SK-N-SH treated with all-trans-retinoic acid at 6 μM for 48 hours (cell line): ENCODE data around the gene SUSD4.

ENCODE experiments used
- ATAC-seq: fragments of 200-7000 bp; cut with Tn5 transposase; 3 replicates; pipeline ENCODE4 v1.9.1; 2020; ENCODE audit warnings: mild to moderate bottlenecking, moderate library complexity
- ARNTL ChIP-seq: fragments of 450-650 bp; formaldehyde crosslinking; IDR thresholded peaks from 2 replicates; pipeline ENCODE4 v1.5.0; 2020; ENCODE audit warnings: low read depth, mild to moderate bottlenecking, moderate library complexity, borderline replicate concordance
- BACH2 ChIP-seq: fragments of 250-450 bp; sonication (Bioruptor Pico); IDR thresholded peaks from 2 replicates; pipeline ENCODE4 v1.9.0; 2021; ENCODE audit warnings: mild to moderate bottlenecking, borderline replicate concordance
- CREB5 ChIP-seq: fragments of 250-450 bp; sonication (Bioruptor Pico); IDR thresholded peaks from 2 replicates; pipeline ENCODE4 v1.5.1; 2020; ENCODE audit warnings: low read depth, mild to moderate bottlenecking, moderate library complexity
- CSDC2 ChIP-seq: fragments of 250-450 bp; sonication (Bioruptor Pico); IDR thresholded peaks from 2 replicates; pipeline ENCODE4 v1.5.0; 2020; ENCODE audit warnings: mild to moderate bottlenecking, moderate library complexity
- CSRNP3 ChIP-seq: fragments of 250-450 bp; sonication (Bioruptor Pico); IDR thresholded peaks from 2 replicates; pipeline ENCODE4 v1.5.1; 2021; ENCODE audit warnings: mild to moderate bottlenecking, moderate library complexity
- ESRRG ChIP-seq: fragments of 250-450 bp; sonication (Bioruptor Pico); IDR thresholded peaks from 2 replicates; pipeline ENCODE4 v1.6.1; 2021; ENCODE audit warnings: mild to moderate bottlenecking
- GLIS3 ChIP-seq: fragments of 250-450 bp; sonication (Bioruptor Pico); IDR thresholded peaks from 2 replicates; pipeline ENCODE4 v1.5.0; 2020; ENCODE audit warnings: mild to moderate bottlenecking, moderate library complexity
- ISL1 ChIP-seq: fragments of 250-450 bp; sonication (Bioruptor Pico); IDR thresholded peaks from 2 replicates; pipeline ENCODE4 v2.1.2; 2022; ENCODE audit warnings: mild to moderate bottlenecking, moderate library complexity
- PATZ1 ChIP-seq: fragments of 250-450 bp; sonication (Bioruptor Pico); IDR thresholded peaks from 2 replicates; pipeline ENCODE4 v1.8.0; 2020; ENCODE audit warnings: mild to moderate bottlenecking, moderate library complexity, borderline replicate concordance
- POU6F1 ChIP-seq: fragments of 250-450 bp; sonication (Bioruptor Pico); IDR thresholded peaks from 2 replicates; pipeline ENCODE4 v1.8.0; 2021; ENCODE audit warnings: low read depth, mild to moderate bottlenecking, moderate library complexity, borderline replicate concordance
- PPARA ChIP-seq: fragments of 250-450 bp; sonication (Bioruptor Pico); IDR thresholded peaks from 2 replicates; pipeline ENCODE4 v1.5.0; 2020; ENCODE audit warnings: mild to moderate bottlenecking, borderline replicate concordance
- RARB ChIP-seq: fragments of 250-450 bp; sonication (Bioruptor Pico); IDR thresholded peaks from 2 replicates; pipeline ENCODE4 v1.8.0; 2021; ENCODE audit warnings: mild to moderate bottlenecking, moderate library complexity
- SNAI2 ChIP-seq: fragments of 250-450 bp; sonication (Bioruptor Pico); IDR thresholded peaks from 2 replicates; pipeline ENCODE4 v1.5.0; 2020; ENCODE audit warnings: mild to moderate bottlenecking, moderate library complexity
- TCF4 ChIP-seq: fragments of 250-450 bp; sonication (Bioruptor Pico); IDR thresholded peaks from 2 replicates; pipeline ENCODE4 v1.8.0; 2021; ENCODE audit warnings: mild to moderate bottlenecking, moderate library complexity, borderline replicate concordance
- TOX ChIP-seq: fragments of 250-450 bp; sonication (Bioruptor Pico); IDR thresholded peaks from 2 replicates; pipeline ENCODE4 v1.8.0; 2021; ENCODE audit warnings: mild to moderate bottlenecking, moderate library complexity, borderline replicate concordance
- TSHZ2 ChIP-seq: fragments of 250-450 bp; sonication (Bioruptor Pico); IDR thresholded peaks from 2 replicates; pipeline ENCODE4 v1.5.0; 2020; ENCODE audit warnings: mild to moderate bottlenecking, moderate library complexity
- ZC3H10 ChIP-seq: fragments of 250-450 bp; sonication (Bioruptor Pico); IDR thresholded peaks from 2 replicates; pipeline ENCODE4 v1.5.1; 2021; ENCODE audit warnings: mild to moderate bottlenecking, moderate library complexity
- ZFP3 ChIP-seq: fragments of 250-450 bp; sonication (Bioruptor Pico); IDR thresholded peaks from 2 replicates; pipeline ENCODE4 v1.5.0; 2020; ENCODE audit warnings: mild to moderate bottlenecking, moderate library complexity
- ZFP30 ChIP-seq: fragments of 450-650 bp; formaldehyde crosslinking; IDR thresholded peaks from 2 replicates; pipeline ENCODE4 v1.5.0; 2022; ENCODE audit warnings: mild to moderate bottlenecking, moderate library complexity
- ZNF565 ChIP-seq: fragments of 450-650 bp; formaldehyde crosslinking; conservative IDR thresholded peaks from 2 replicates; pipeline ENCODE4 v1.5.0; 2020; ENCODE audit warnings: low read depth, mild to moderate bottlenecking, moderate library complexity
- ZNF70 ChIP-seq: fragments of 450-650 bp; formaldehyde crosslinking; IDR thresholded peaks from 2 replicates; pipeline ENCODE4 v1.5.0; 2020; ENCODE audit warnings: mild to moderate bottlenecking, moderate library complexity
- ZNF8 ChIP-seq: fragments of 450-650 bp; formaldehyde crosslinking; IDR thresholded peaks from 2 replicates; pipeline ENCODE4 v1.5.0; 2020; ENCODE audit warnings: mild to moderate bottlenecking, moderate library complexity

SUSD4 gene

GRCh38 chr1:223264983-223265908 is 98.7 kb downstream of the SUSD4 start:
- ATAC-seq, result no peak; the same call in 2 of the 3 replicates

GRCh38 chr1:223264529-223264928 is 99.4 kb downstream of the SUSD4 start:
- ATAC-seq, result no peak

More at GRCh38 chr1:223264983-223265908, 98.7 kb downstream of the SUSD4 start:
- no peak for TF ChIP-seq ZFP30 (CRISPR knock-in tag)
- no peak for TF ChIP-seq ZFP3 (CRISPR knock-in tag)
- TF ChIP-seq SNAI2 (CRISPR knock-in tag), result no peak
- TF ChIP-seq PATZ1 (CRISPR knock-in tag), result no peak
- TF ChIP-seq RARB (CRISPR knock-in tag), result no peak
- no peak for TF ChIP-seq ESRRG
- TF ChIP-seq TCF4, result no peak
- no peak for TF ChIP-seq ZNF565 (CRISPR knock-in tag)
- TF ChIP-seq ZNF70, result no peak
- TF ChIP-seq CSRNP3 (CRISPR knock-in tag), result no peak
- TF ChIP-seq ZNF8 (CRISPR knock-in tag), result no peak

GRCh38 chr1:223261914-223262313 is 102.1 kb downstream of the SUSD4 start:
- no peak for ATAC-seq
- TF ChIP-seq CREB5 (CRISPR knock-in tag), result no peak
- TF ChIP-seq ZNF8 (CRISPR knock-in tag), result no peak
- TF ChIP-seq TCF4, result no peak
- no peak for TF ChIP-seq TOX (CRISPR knock-in tag)
- no peak for TF ChIP-seq RARB (CRISPR knock-in tag)
- no peak for TF ChIP-seq TSHZ2 (CRISPR knock-in tag)
- TF ChIP-seq PATZ1 (CRISPR knock-in tag), result no peak

More at GRCh38 chr1:223264529-223264928, 99.4 kb downstream of the SUSD4 start:
- TF ChIP-seq BACH2 (CRISPR knock-in tag) (no peak), ZNF70 (no peak), RARB (CRISPR knock-in tag) (no peak), SNAI2 (CRISPR knock-in tag) (no peak), ZC3H10 (CRISPR knock-in tag) (no peak), ZNF565 (CRISPR knock-in tag) (no peak), ZNF8 (CRISPR knock-in tag) (no peak), POU6F1 (CRISPR knock-in tag) (no peak), PATZ1 (CRISPR knock-in tag) (no peak), GLIS3 (CRISPR knock-in tag) (no peak), ESRRG (no peak), ISL1 (no peak), PPARA (CRISPR knock-in tag) (no peak), TCF4 (no peak), ZFP30 (CRISPR knock-in tag) (no peak), ARNTL (no peak), CSDC2 (CRISPR knock-in tag) (no peak)
